Right lobe of liver (tissue), 4 donors: Measurements from ENCODE around the gene UBL7.

ENCODE experiments used
- POLR2A ChIP-seq: fragments of 450-650 bp; IDR thresholded peaks from one replicate; pipeline ENCODE4 v1.6.1; 2017; ENCODE audit warnings: antibody characterized with exemption, mild to moderate bottlenecking
- TF ChIP-seq, protein P1 (sequence below), 4 donors: fragments of 200-600 bp in 3 of 4; fragments of 450-650 bp in 1 of 4; IDR thresholded peaks; one replicate each; pipeline versions ENCODE4 v1.5.1 to v1.8.0; 2016 to 2022; ENCODE audit warnings: antibody characterized with exemption in 4 of 4, mild to moderate bottlenecking in 2 of 4
- donor health status: DM: no; HTN: no; CAD: no.
- donor health status: DM: no; HTN: no; CAD: no.
- donor health status: DM: no; HTN: yes; CAD: no.

DNA sequence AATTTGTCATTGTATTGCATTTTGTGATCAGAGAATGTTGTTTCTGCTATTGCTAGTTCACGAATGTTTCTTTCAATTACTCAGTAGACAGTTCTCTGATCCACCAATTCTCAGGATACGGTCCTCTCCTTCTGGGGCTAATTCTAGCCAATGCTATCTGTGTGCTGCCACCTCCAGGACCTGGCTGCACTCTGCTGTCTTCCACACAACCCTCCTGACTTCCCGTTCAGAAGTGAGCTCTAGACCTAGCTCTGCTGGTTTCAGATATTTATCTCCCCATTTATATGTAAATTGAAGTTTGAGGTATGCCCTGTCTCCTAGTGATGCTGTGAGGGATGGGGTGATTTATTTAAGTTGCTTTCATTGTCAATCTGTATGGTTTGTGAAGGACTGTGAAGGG, 21.7 kb upstream of the UBL7 start:
- TF ChIP-seq, protein P1, sequence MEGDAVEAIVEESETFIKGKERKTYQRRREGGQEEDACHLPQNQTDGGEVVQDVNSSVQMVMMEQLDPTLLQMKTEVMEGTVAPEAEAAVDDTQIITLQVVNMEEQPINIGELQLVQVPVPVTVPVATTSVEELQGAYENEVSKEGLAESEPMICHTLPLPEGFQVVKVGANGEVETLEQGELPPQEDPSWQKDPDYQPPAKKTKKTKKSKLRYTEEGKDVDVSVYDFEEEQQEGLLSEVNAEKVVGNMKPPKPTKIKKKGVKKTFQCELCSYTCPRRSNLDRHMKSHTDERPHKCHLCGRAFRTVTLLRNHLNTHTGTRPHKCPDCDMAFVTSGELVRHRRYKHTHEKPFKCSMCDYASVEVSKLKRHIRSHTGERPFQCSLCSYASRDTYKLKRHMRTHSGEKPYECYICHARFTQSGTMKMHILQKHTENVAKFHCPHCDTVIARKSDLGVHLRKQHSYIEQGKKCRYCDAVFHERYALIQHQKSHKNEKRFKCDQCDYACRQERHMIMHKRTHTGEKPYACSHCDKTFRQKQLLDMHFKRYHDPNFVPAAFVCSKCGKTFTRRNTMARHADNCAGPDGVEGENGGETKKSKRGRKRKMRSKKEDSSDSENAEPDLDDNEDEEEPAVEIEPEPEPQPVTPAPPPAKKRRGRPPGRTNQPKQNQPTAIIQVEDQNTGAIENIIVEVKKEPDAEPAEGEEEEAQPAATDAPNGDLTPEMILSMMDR (IDR thresholded peaks at IDR 0.05) = peak in 1 of 4 donors; percentile 6
- TF ChIP-seq POLR2A = no peak
